ENCODE data around the gene MUC4.

- TF ChIP-seq, protein P1, sequence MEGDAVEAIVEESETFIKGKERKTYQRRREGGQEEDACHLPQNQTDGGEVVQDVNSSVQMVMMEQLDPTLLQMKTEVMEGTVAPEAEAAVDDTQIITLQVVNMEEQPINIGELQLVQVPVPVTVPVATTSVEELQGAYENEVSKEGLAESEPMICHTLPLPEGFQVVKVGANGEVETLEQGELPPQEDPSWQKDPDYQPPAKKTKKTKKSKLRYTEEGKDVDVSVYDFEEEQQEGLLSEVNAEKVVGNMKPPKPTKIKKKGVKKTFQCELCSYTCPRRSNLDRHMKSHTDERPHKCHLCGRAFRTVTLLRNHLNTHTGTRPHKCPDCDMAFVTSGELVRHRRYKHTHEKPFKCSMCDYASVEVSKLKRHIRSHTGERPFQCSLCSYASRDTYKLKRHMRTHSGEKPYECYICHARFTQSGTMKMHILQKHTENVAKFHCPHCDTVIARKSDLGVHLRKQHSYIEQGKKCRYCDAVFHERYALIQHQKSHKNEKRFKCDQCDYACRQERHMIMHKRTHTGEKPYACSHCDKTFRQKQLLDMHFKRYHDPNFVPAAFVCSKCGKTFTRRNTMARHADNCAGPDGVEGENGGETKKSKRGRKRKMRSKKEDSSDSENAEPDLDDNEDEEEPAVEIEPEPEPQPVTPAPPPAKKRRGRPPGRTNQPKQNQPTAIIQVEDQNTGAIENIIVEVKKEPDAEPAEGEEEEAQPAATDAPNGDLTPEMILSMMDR (conservative IDR thresholded peaks at IDR 0.05; ENCODE audit: low read length), result no peak
- TF ChIP-seq EZH2phosphoT487 (IDR thresholded peaks at IDR 0.05; ENCODE audit: borderline replicate concordance), result no peak
Observed at GRCh38 chr3:195750797-195751520, 60.8 kb downstream of the MUC4 start.
